K562 (cell line): ENCODE results near the gene SSR2. TPM values are rescaled to one million over a fixed set of nuclear protein-coding genes. Genes with fewer than 3 reads are reported as not detected.
A peak's percentile ranks its signal among the peaks of the same experiment; 100 is the strongest.

Experiments
- ATAC-seq: fragments of 200-7000 bp; cut with Tn5 transposase; 3 replicates; pipeline ENCODE4 v1.9.1; 2020; ENCODE audit warnings: moderate library complexity
- BruUV-seq: library from RNA; stranded (reverse); fragments of 400-500 nt; replicated peaks from 2 replicates; lab custom pipeline; 2021; lab: Mats Ljungman, UMichigan
- CTCF ChIA-PET: fragments of 300-600 bp; formaldehyde crosslinking; extraction: SDS; loops from one replicate; lab custom pipeline; 2021; ENCODE audit warnings: low intra/inter-chr PET ratio; lab: Yijun Ruan, JAX
- POLR2A ChIA-PET: fragments of 300-600, 350-650 bp; sonication (Branson Sonifier 250); formaldehyde crosslinking; extraction: SDS; loops from one replicate; lab custom pipeline; 2021; ENCODE audit warnings: antibody characterized with exemption, inconsistent platforms; lab: Yijun Ruan, JAX
- DNase-seq, 4 experiments: peaks; one replicate each; pipeline versions ENCODE4 v3.0.0 to v3.0.0-alpha.2; 2011 to 2018; ENCODE audit warnings: low spot score in 3 of 4, mixed read lengths in 3 of 4; ENCODE audit errors: extremely low read depth in 1 of 4
- FAIRE-seq: peaks from 2 replicates; lab custom pipeline; 2011; peaks lifted over from hg19 to GRCh38; lab: Jason Lieb, UNC
- H2AFZ ChIP-seq: 2 replicates; pipeline ENCODE4 v1.6.0; 2011; ENCODE audit warnings: low read depth, low read length, control low read depth, inconsistent platforms
- H3K27ac ChIP-seq: fragments of 200-600 bp; 3 replicates; pipeline ENCODE4 v1.8.0; 2011; ENCODE audit warnings: low read depth, mild to moderate bottlenecking, control low read depth, inconsistent platforms, low read length, moderate library complexity, mixed read lengths; ENCODE audit errors: extremely low read depth
- H3K27me3 ChIP-seq, 2 experiments: fragments of 300-600 bp in 1 of 2; 2 replicates in 1 of 2; 3 replicates in 1 of 2; pipeline versions ENCODE4 v1.6.0 to v1.8.0; 2011; ENCODE audit warnings: inconsistent platforms in 2 of 2, low read length in 2 of 2, mild to moderate bottlenecking in 1 of 2, mixed read lengths in 1 of 2, moderate library complexity in 1 of 2; ENCODE audit not compliant: control insufficient read depth in 2 of 2, insufficient read depth in 2 of 2
- H3K36me3 ChIP-seq: fragments of 300-600 bp; 3 replicates; pipeline ENCODE4 v1.8.0; 2011; ENCODE audit warnings: mild to moderate bottlenecking, low read length, inconsistent platforms; ENCODE audit not compliant: control insufficient read depth, insufficient read depth
- H3K4me1 ChIP-seq, 2 experiments: fragments of 200-600 bp in 1 of 2; replicated peaks in 1 of 2; 2 replicates in 1 of 2; 3 replicates in 1 of 2; pipeline versions ENCODE4 v1.5.1 to v1.8.0; 2011; ENCODE audit warnings: inconsistent platforms in 2 of 2, low read length in 2 of 2, mild to moderate bottlenecking in 1 of 2, mixed read lengths in 1 of 2, moderate library complexity in 1 of 2; ENCODE audit not compliant: control insufficient read depth in 2 of 2, insufficient read depth in 2 of 2
- H3K4me2 ChIP-seq: 2 replicates; pipeline ENCODE4 v1.6.1; 2011; ENCODE audit warnings: low read length, control low read depth, inconsistent platforms, mixed read lengths; ENCODE audit not compliant: insufficient read depth
- H3K4me3 ChIP-seq: fragments of 200-600 bp; sonication (generic), shearing (Covaris generic); 2 replicates; pipeline ENCODE4 v1.5.1; 2016; ENCODE audit warnings: control low read depth, inconsistent platforms
- H3K79me2 ChIP-seq: fragments of 200-600 bp; 3 replicates; pipeline ENCODE4 v1.8.0; 2011; ENCODE audit warnings: low read length, inconsistent platforms; ENCODE audit not compliant: control insufficient read depth, insufficient read depth
- H3K9ac ChIP-seq, 2 experiments: 2 replicates each; pipeline versions ENCODE4 v1.6.0 to v1.6.1; 2011; ENCODE audit warnings: low read depth in 2 of 2, low read length in 2 of 2, control low read depth in 1 of 2, inconsistent platforms in 1 of 2, mild to moderate bottlenecking in 1 of 2, mixed read lengths in 1 of 2; ENCODE audit not compliant: insufficient read depth in 1 of 2
- H3K9me1 ChIP-seq: one replicate; pipeline ENCODE4 v1.6.0; 2011; ENCODE audit warnings: inconsistent platforms, mild to moderate bottlenecking, low read length, moderate library complexity; ENCODE audit not compliant: control insufficient read depth, insufficient read depth
- H3K9me3 ChIP-seq: replicated peaks from 2 replicates; pipeline ENCODE4 v1.5.1; 2011; ENCODE audit warnings: low read depth, low read length, inconsistent platforms; ENCODE audit not compliant: control insufficient read depth, insufficient read depth
- H4K20me1 ChIP-seq: replicated peaks from 2 replicates; pipeline ENCODE4 v1.6.1; 2011; ENCODE audit warnings: low read length, inconsistent platforms, mixed read lengths; ENCODE audit not compliant: control insufficient read depth, insufficient read depth
- FOXA3 ChIP-seq, 2 experiments: fragments of 450-650 bp in 1 of 2; sonication (generic) in 1 of 2; formaldehyde crosslinking; IDR thresholded peaks in 1 of 2; conservative IDR thresholded peaks in 1 of 2; 2 replicates each; pipeline versions ENCODE4 v1.4.0 to v1.8.0; 2020 to 2022; ENCODE audit warnings: mild to moderate bottlenecking in 2 of 2, missing genetic modification reagents in 1 of 2
- HLTF ChIP-seq: fragments of 450-650 bp; IDR thresholded peaks from 2 replicates; pipeline ENCODE4 v1.6.1; 2016
- LCOR ChIP-seq: sonication (generic); formaldehyde crosslinking; IDR thresholded peaks from 2 replicates; pipeline ENCODE4 v1.8.0; 2022; ENCODE audit warnings: mild to moderate bottlenecking, missing genetic modification reagents
- TARDBP ChIP-seq: fragments of 450-650 bp; IDR thresholded peaks from 2 replicates; pipeline ENCODE4 v1.6.1; 2016
- TCFL5 ChIP-seq: fragments of 250-450 bp; sonication (Bioruptor Pico); conservative IDR thresholded peaks from 2 replicates; pipeline ENCODE4 v1.6.1; 2021; ENCODE audit warnings: mild to moderate bottlenecking, moderate library complexity, matching md5 sums
- TOE1 ChIP-seq, 2 experiments: fragments of 450-650 bp in 1 of 2; sonication (generic) in 1 of 2; formaldehyde crosslinking in 1 of 2; IDR thresholded peaks; 2 replicates each; pipeline versions ENCODE4 v1.7.1 to v1.8.0; 2016 to 2022; ENCODE audit warnings: borderline replicate concordance in 2 of 2, mild to moderate bottlenecking in 2 of 2, antibody characterized with exemption in 1 of 2, inconsistent platforms in 1 of 2, low read depth in 1 of 2, missing genetic modification reagents in 1 of 2, moderate library complexity in 1 of 2
- ZNF507 ChIP-seq: conservative IDR thresholded peaks from 2 replicates; pipeline ENCODE4 v1.6.1; 2017; ENCODE audit warnings: missing genetic modification characterization, missing compliant biosample characterization
- WGBS: fragments of 100-300 bp; shearing (Covaris generic); methylation state at CpG from one replicate; pipeline ENCODE4 v1.1.6; 2016; ENCODE audit warnings: low coverage, mixed read lengths; ENCODE audit not compliant: insufficient coverage; ENCODE audit errors: missing lambda C conversion rate; 5-methylcytosine and 5-hydroxymethylcytosine counted together
- in situ Hi-C: fragments of 300-500 bp; cut with MboI; formaldehyde crosslinking; loops from 4 replicates; pipeline ENCODE4 v1.15.0; 2018; ENCODE audit warnings: inconsistent platforms, mixed read lengths
- intact Hi-C: fragments of 100-400 bp; cut with micrococcal nuclease; formaldehyde crosslinking; loops from 2 replicates; pipeline ENCODE4 v1.14.2; 2022
- polyA plus RNA-seq, 8 experiments: library from polyadenylated mRNA; depleted of rRNA in 4 of 8; stranded (reverse) in 5 of 8; unstranded in 3 of 8; fragments of >200 nt; fragmentation: Nextera tagmentation in 2 of 8; fragmentation: Illumina TruSeq in 1 of 8; extraction: Ambion mirVana in 2 of 8; extraction: Trizol in 1 of 8; gene quantifications; 2 replicates each; pipeline versions ENCODE4 v1.2.1 to v1.2.3, GENCODE V29; 2011 to 2014; ENCODE audit warnings: inconsistent platforms in 1 of 8, missing spikeins in 1 of 8
- total RNA-seq, 7 experiments: library from RNA; depleted of rRNA in 6 of 7; stranded (reverse); fragments of >200 nt in 6 of 7; fragmentation: Illumina TruSeq in 2 of 7; extraction: Trizol in 2 of 7; gene quantifications; 2 replicates each; pipeline versions ENCODE4 v1.2.1 to v1.2.3, GENCODE V29; 2011 to 2021; ENCODE audit warnings: low replicate concordance in 1 of 7
- TF ChIP-seq, protein P1 (sequence below), 2 experiments: fragments of 450-650 bp; IDR thresholded peaks; 2 replicates each; pipeline ENCODE4 v1.6.1; 2016
- TF ChIP-seq, protein P2 (sequence below): sonication (generic); formaldehyde crosslinking; IDR thresholded peaks from 2 replicates; pipeline ENCODE4 v1.8.0; 2023; ENCODE audit warnings: missing genetic modification reagents, mild to moderate bottlenecking, borderline replicate concordance

Gene SSR2
- total and polyA plus RNA-seq, 9 of the 15 experiments (the other 6 are each of a cell fraction or from before 2014, with no cell fraction given) = 161 to 411 (median 240) TPM

DNA sequence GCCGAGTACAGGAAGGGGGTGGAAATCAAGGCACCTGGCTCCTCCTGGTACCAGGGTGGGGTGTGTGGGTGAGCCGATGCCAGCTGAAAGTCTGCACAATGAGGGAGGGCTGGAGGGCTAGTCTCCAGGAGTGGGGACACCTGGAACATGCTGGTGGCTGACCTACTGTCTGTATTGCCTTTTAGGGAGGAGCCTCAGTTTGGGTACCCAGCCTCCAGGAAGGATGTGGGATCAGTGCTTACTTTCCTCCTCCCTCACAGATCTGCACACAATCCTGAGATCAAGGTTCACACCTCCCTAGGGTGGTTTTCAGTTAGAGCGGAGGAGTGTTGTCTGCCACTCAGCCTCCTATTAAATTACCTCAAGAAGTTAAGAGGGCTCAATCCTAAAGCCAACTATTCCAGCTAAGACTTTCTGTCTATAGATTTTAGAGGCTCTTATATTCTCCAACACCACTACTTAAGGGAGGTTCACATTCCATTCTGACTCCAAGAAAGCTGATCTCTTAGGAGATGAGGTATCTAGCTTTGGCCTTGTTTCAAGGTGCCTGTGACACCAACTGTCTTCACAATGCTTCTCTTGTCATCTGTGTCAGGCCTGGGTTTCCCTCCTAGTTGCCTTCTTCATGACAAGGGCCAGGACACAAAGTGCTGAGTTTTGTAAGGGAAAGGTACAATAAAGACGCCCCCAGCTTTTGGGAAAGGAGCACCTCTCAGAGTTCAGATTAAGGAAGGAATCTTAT lies 15.7 kb downstream of the SSR2 start:
- Histone ChIP-seq H3K4me1 (peaks cover 22 to 34% of the 10 kb centered on the region in 2 experiments; a peak in 4 of 5 replicates), H3K4me2 (no peak overlapping the region), H3K4me3 (no peak overlapping the region), H3K9me3 (no peaks in the 10 kb centered on the region), H3K79me2 (no peaks in the 10 kb centered on the region), H3K9me1 (no peaks in the 10 kb centered on the region), H3K27me3 (no peaks in the 10 kb centered on the region), H2AFZ (no peak overlapping the region), H4K20me1 (no peaks in the 10 kb centered on the region), H3K9ac (no peak overlapping the region), H3K36me3 (peaks cover 14% of the 10 kb centered on the region; the same call in 2 of the 3 replicates), H3K27ac (peak overlapping the region; percentile 10; the same call in 1 of the 3 replicates)
- DNase-seq = no peak
- ATAC-seq = no peak
- CTCF ChIA-PET = no interaction called here
- no peak for FAIRE-seq
- in situ Hi-C loops (no loop called here), intact Hi-C loops (loop anchor here (5.0 kb wide), 1 partner anchor 62 kb away; no protein-coding TSS in a partner anchor)
- POLR2A ChIA-PET = interaction anchor here (0.8 to 1.3 kb wide), 4 partner anchors 16 to 67 kb away, joined by 3 to 4 read pairs (median 3); no protein-coding TSS in a partner anchor
- 54% methylated on average over 4 of the region's 4 CpGs for WGBS
- BruUV-seq = no TSS peak
- TF ChIP-seq ZNF507 = no peak
- TF ChIP-seq, protein P1, sequence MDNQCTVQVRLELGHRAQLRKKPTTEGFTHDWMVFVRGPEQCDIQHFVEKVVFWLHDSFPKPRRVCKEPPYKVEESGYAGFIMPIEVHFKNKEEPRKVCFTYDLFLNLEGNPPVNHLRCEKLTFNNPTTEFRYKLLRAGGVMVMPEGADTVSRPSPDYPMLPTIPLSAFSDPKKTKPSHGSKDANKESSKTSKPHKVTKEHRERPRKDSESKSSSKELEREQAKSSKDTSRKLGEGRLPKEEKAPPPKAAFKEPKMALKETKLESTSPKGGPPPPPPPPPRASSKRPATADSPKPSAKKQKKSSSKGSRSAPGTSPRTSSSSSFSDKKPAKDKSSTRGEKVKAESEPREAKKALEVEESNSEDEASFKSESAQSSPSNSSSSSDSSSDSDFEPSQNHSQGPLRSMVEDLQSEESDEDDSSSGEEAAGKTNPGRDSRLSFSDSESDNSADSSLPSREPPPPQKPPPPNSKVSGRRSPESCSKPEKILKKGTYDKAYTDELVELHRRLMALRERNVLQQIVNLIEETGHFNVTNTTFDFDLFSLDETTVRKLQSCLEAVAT (IDR thresholded peaks at IDR 0.05) = no peak
- TF ChIP-seq LCOR (CRISPR knock-in tag) = no peak
- TF ChIP-seq HLTF = no peak
- TF ChIP-seq, protein P2, sequence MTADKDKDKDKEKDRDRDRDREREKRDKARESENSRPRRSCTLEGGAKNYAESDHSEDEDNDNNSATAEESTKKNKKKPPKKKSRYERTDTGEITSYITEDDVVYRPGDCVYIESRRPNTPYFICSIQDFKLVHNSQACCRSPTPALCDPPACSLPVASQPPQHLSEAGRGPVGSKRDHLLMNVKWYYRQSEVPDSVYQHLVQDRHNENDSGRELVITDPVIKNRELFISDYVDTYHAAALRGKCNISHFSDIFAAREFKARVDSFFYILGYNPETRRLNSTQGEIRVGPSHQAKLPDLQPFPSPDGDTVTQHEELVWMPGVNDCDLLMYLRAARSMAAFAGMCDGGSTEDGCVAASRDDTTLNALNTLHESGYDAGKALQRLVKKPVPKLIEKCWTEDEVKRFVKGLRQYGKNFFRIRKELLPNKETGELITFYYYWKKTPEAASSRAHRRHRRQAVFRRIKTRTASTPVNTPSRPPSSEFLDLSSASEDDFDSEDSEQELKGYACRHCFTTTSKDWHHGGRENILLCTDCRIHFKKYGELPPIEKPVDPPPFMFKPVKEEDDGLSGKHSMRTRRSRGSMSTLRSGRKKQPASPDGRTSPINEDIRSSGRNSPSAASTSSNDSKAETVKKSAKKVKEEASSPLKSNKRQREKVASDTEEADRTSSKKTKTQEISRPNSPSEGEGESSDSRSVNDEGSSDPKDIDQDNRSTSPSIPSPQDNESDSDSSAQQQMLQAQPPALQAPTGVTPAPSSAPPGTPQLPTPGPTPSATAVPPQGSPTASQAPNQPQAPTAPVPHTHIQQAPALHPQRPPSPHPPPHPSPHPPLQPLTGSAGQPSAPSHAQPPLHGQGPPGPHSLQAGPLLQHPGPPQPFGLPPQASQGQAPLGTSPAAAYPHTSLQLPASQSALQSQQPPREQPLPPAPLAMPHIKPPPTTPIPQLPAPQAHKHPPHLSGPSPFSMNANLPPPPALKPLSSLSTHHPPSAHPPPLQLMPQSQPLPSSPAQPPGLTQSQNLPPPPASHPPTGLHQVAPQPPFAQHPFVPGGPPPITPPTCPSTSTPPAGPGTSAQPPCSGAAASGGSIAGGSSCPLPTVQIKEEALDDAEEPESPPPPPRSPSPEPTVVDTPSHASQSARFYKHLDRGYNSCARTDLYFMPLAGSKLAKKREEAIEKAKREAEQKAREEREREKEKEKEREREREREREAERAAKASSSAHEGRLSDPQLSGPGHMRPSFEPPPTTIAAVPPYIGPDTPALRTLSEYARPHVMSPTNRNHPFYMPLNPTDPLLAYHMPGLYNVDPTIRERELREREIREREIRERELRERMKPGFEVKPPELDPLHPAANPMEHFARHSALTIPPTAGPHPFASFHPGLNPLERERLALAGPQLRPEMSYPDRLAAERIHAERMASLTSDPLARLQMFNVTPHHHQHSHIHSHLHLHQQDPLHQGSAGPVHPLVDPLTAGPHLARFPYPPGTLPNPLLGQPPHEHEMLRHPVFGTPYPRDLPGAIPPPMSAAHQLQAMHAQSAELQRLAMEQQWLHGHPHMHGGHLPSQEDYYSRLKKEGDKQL (CRISPR knock-in tag) = no peak
- no peak for TF ChIP-seq FOXA3 (CRISPR knock-in tag; conservative IDR thresholded peaks at IDR 0.05 in 1 of 2, IDR thresholded peaks at IDR 0.05 in 1 of 2)
- no peak for TF ChIP-seq TOE1 (IDR thresholded peaks at IDR 0.05; ENCODE audit: borderline replicate concordance)
- TF ChIP-seq TOE1 (CRISPR knock-in tag; IDR thresholded peaks at IDR 0.05; ENCODE audit: borderline replicate concordance, low read depth) = no peak
- no peak for TF ChIP-seq TCFL5 (CRISPR knock-in tag)
- no peak for TF ChIP-seq TARDBP
